ENCODE measurements around the gene CADM2. TPM values are rescaled to one million over a fixed set of nuclear protein-coding genes. Genes with fewer than 3 reads are reported as not detected.

Gene CADM2
- total RNA-seq, 1 donor from 2014 or later, result 4.3 TPM

- no peak for DNase-seq
- Histone ChIP-seq H3K27ac (replicated peaks) (no peak overlapping the region), H3K9me3 (replicated peaks) (no peaks in the 10 kb centered on the region), H3K4me3 (no peak overlapping the region), H3K27me3 (ENCODE audit: low read depth) (no peaks in the 10 kb centered on the region), H3K4me1 (no peaks in the 10 kb centered on the region), H3K36me3 (no peaks in the 10 kb centered on the region)
- intact Hi-C loops (cut with micrococcal nuclease), result no loop called here
- TF ChIP-seq, protein P1, sequence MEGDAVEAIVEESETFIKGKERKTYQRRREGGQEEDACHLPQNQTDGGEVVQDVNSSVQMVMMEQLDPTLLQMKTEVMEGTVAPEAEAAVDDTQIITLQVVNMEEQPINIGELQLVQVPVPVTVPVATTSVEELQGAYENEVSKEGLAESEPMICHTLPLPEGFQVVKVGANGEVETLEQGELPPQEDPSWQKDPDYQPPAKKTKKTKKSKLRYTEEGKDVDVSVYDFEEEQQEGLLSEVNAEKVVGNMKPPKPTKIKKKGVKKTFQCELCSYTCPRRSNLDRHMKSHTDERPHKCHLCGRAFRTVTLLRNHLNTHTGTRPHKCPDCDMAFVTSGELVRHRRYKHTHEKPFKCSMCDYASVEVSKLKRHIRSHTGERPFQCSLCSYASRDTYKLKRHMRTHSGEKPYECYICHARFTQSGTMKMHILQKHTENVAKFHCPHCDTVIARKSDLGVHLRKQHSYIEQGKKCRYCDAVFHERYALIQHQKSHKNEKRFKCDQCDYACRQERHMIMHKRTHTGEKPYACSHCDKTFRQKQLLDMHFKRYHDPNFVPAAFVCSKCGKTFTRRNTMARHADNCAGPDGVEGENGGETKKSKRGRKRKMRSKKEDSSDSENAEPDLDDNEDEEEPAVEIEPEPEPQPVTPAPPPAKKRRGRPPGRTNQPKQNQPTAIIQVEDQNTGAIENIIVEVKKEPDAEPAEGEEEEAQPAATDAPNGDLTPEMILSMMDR (IDR thresholded peaks at IDR 0.05; ENCODE audit: borderline replicate concordance), result no peak
Measured at GRCh38 chr3:85584779-85585356, 626.1 kb downstream of the CADM2 start.

DNA sequence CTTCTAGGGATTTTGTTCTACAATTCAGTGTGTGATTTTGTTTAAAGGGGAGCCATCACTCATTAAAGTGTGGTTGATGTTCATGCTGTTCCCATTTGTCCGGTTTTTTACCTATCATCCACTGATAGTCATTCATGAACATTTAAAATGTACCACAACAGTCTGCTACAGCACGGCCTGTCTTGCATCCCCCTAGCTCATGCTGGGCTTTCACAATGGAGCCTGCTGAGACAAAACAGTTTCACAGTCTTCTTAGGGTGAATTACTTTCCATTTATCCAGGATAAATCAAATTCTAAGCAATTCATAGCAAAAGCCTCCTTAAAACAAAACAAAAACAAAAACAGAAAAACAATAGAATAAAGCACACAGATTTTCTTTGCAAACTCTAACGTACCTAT lies 627.2 kb downstream of the CADM2 start:
- no peak for DNase-seq
- no peaks in the 10 kb centered on the region for H3K9me3 ChIP-seq (replicated peaks)
- intact Hi-C loops (cut with micrococcal nuclease), result no loop called here
- H3K4me1 ChIP-seq, result no peaks in the 10 kb centered on the region
- no peak overlapping the region for H3K27ac ChIP-seq (replicated peaks)
- H3K36me3 ChIP-seq, result no peaks in the 10 kb centered on the region
- H3K4me3 ChIP-seq, result no peak overlapping the region
- no peaks in the 10 kb centered on the region for H3K27me3 ChIP-seq (ENCODE audit: low read depth)
- TF ChIP-seq, protein P1 (IDR thresholded peaks at IDR 0.05; ENCODE audit: borderline replicate concordance), result no peak

DNA sequence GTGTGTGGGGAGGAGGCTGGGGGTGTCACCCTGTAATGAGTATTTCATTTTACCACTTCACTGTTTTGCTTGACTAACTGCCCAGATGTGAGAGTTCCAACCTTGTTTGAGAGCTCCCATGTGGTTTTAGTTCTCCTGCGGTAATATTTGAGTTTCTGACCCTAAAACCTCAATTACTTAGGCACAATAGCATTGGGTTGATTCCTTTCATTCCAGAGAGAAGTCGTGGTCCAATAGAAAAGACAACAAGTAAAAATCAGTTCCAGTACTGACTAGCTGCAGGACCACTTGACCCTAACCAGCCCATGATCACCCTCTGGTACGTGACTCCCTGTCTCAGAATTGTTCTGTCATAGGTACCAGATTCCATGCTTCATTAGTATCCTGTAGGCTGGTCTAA lies 630.4 kb downstream of the CADM2 start:
- no peak overlapping the region for H3K27ac ChIP-seq (replicated peaks)
- TF ChIP-seq, protein P1 (IDR thresholded peaks at IDR 0.05; ENCODE audit: borderline replicate concordance), result no peak
- intact Hi-C loops (cut with micrococcal nuclease), result no loop called here
- no peak overlapping the region for H3K4me3 ChIP-seq
- no peaks in the 10 kb centered on the region for H3K36me3 ChIP-seq
- no peak for DNase-seq
- no peaks in the 10 kb centered on the region for H3K9me3 ChIP-seq (replicated peaks)
- no peaks in the 10 kb centered on the region for H3K4me1 ChIP-seq
- H3K27me3 ChIP-seq (ENCODE audit: low read depth), result no peaks in the 10 kb centered on the region

- intact Hi-C loops (cut with micrococcal nuclease), result no loop called here
- Histone ChIP-seq H3K27me3 (ENCODE audit: low read depth) (no peaks in the 10 kb centered on the region), H3K27ac (replicated peaks) (no peak overlapping the region), H3K4me1 (no peaks in the 10 kb centered on the region), H3K4me3 (no peak overlapping the region), H3K9me3 (replicated peaks) (no peaks in the 10 kb centered on the region), H3K36me3 (no peaks in the 10 kb centered on the region)
- TF ChIP-seq, protein P1 (IDR thresholded peaks at IDR 0.05; ENCODE audit: borderline replicate concordance), result no peak
- no peak for DNase-seq
Measured at GRCh38 chr3:85591451-85591850, 632.7 kb downstream of the CADM2 start.

- TF ChIP-seq, protein P1 (IDR thresholded peaks at IDR 0.05; ENCODE audit: borderline replicate concordance), result no peak
Measured at GRCh38 chr3:85592256-85592655, 633.5 kb downstream of the CADM2 start.

More at GRCh38 chr3:85592256-85592655, 633.5 kb downstream of the CADM2 start:
- Histone ChIP-seq H3K4me3 (no peak overlapping the region), H3K27me3 (ENCODE audit: low read depth) (no peaks in the 10 kb centered on the region), H3K27ac (replicated peaks) (no peak overlapping the region), H3K36me3 (no peaks in the 10 kb centered on the region), H3K4me1 (no peaks in the 10 kb centered on the region), H3K9me3 (replicated peaks) (no peaks in the 10 kb centered on the region)
- intact Hi-C loops (cut with micrococcal nuclease), result no loop called here
- DNase-seq, result no peak
